HG02642 (cell line): ENCODE data around the gene MAP7D1.

Experiments
- ATAC-seq: cut with Tn5 transposase; IDR thresholded peaks from one replicate; pipeline ENCODE4 v1.9.1; 2021; ENCODE audit warnings: mild to moderate bottlenecking; ENCODE audit not compliant: unreplicated experiment, poor library complexity

MAP7D1 gene

DNA sequence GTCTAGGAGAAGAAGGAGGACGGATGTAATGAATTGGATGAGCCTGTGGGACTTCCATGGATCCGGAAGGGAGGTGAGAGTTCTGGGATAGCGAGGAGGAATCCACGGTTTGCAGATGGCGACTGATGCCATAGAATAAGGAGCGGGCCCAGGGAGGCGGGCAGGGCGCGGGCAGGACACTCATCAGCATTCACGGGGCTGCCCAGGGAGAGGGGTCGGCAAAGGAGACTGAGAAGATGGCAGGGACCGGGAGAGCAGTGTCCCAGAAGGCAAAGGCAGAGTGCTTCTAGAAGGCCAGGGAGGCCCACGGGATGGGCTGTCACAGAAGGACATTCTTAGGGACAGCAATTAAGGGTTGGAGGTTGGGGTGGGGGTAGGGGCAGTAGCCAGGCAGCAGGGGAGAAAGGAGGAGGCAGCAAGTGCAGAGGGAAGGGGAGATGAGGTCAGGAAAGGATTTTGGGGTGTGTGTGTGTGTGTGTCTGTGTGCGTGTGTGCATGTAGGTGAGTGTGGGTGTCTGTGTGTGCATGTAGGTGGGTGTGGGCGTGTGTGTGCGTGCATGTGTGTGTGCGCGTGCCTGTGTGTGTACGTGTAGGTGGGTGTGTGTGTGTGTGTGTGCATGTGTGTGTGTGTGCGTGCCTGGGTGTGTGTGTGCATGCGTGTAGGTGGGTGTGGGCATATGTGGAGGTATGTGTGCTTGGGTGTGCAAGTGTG lies 29.8 kb upstream of the MAP7D1 start:
- ATAC-seq = no peak

DNA sequence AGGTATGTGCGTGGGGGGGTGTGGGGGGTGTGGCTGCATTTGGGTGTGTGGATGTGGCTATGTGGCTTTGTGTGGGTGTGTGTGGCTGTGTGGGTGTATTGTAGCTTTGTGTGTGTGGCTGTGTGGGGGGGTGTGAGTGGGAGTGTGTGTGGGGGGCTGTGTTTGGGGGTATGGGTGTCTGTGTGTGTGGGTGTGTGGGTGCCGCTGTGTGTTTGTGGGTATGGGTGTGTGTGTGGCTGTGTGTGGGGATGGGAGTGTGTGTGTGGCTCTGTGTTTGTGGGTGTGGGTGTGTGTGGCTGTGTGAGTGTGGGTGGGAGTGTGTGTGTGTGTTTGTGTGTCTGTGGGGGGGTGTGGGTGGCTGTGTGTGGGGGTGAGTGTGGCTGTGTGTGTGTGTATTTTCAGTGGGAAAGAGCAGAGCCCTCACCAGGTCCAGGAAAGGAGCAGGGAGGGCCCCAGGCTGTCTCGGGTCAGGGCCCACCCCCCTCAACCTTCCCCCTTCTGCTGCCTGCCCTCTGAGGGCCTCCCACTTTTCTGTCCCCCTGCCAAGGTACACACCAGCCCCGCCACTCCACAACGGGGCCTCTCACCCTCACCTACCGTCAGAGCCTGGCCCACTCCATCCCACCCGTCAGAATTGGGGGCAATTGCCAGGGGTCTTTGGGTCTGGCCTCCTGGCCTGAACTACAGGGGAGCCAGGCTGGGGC lies 29.0 kb upstream of the MAP7D1 start:
- no peak for ATAC-seq

GRCh38 chr1:36128126-36128904 lies 27.6 kb upstream of the MAP7D1 start:
- ATAC-seq = no peak

- no peak for ATAC-seq
Measured at GRCh38 chr1:36128905-36129206, 27.1 kb upstream of the MAP7D1 start.

- no peak for ATAC-seq
Measured at GRCh38 chr1:36132029-36132428, 23.9 kb upstream of the MAP7D1 start.

- no peak for ATAC-seq
Measured at GRCh38 chr1:36133484-36133883, 22.5 kb upstream of the MAP7D1 start.

GRCh38 chr1:36134031-36134430 lies 21.9 kb upstream of the MAP7D1 start:
- no peak for ATAC-seq

DNA sequence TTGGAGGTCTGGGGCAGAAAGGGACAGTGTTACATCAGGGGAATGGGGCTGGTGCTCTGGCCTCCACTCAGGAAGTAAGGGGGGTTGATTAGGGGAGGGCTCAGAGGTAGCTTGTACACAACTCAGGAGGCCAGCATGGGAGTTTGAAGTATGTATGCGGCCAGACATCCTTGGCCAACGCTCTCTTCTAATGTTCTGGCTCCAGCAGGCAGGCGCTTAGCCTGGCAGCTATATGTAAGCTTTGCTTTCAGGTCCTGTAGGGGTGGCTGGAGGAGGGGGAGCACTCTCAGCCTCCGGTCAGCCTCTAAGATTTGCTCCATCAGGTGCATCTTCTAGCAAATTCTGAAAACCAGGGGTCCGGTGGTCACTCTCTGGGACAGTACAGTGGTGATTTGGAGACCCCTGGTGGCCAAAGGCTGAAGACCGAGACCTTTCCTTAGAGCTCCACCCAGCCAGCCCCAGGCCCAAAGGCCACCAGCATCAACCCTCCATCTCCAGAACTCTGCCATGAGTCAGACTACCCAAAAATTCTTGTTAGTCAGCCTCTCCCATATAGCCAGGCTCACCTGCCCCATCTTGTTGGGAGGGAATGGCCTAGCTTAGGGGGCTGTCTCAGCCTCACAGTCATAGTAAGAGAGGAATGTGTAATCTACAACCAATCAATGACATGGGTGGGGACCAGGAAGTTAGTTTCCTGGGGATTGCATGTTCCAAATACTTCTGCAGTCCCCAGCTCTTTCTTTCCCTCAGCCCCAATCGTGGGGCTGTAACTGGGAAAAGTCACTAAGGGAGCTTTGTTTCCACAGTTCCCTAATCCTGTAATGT lies 21.2 kb upstream of the MAP7D1 start:
- no peak for ATAC-seq

- no peak for ATAC-seq
Measured at GRCh38 chr1:36135330-36135667, 20.7 kb upstream of the MAP7D1 start.

- no peak for ATAC-seq
Measured at GRCh38 chr1:36135796-36136195, 20.2 kb upstream of the MAP7D1 start.

DNA sequence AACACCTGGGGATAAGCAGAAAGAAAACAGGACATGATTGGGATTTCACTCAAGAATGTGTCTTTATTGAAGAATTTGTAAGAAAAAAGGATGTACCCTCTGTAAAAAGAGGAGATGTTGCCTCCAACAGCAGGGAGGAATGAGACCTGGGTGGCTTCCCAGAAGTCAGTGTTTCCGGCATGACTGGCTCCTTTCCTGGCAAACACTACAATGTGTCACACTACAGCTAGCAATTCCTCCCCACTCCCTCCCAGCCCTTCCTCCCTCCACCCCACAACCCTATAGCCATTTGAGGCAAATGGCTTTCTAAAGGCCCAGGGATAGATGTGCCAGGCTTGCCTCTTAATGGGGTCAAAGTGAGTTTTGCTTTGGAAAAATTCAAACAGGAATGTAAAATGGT lies 19.4 kb upstream of the MAP7D1 start:
- ATAC-seq = no peak

DNA sequence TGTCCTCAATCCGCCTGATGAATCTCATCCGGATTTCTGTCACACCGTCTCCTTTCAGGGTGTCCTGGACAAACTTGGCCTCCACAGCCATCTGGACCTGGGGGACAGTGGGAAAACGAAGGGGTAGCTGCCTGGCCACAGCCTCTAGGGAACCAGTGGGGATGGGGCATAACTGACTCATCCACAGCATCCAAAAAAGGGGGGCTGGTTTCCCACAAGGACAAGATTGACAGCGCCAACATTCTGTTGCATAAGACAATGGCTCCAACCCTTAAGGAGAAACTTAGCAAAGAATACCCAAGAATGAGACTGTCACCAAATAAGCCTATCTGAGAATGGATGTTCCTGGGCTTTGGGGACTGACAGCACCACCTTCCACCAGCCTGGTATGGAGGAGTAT lies 18.7 kb upstream of the MAP7D1 start:
- no peak for ATAC-seq

- ATAC-seq = no peak
Measured at GRCh38 chr1:36137776-36138175, 18.2 kb upstream of the MAP7D1 start.

DNA sequence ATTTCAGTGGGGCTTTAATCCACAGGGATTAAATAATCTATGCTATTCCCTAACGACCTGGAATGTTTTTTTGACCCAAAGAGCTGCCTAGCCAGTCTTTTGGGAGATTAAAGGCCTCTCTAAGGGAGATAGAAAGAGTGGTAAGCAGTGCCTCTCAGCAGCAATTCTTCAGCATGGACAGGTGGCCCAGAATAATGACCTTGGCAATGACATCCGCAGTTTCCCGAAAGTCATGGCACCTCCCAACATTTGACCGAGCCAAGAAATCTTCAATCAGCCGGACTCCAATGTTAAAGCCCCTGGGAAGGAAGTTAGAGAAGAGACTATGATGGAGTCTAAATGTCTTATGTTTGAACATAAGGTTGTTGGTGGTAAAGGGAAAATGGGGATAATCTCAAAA lies 16.4 kb upstream of the MAP7D1 start:
- ATAC-seq = no peak

GRCh38 chr1:36142121-36142520 lies 13.8 kb upstream of the MAP7D1 start:
- no peak for ATAC-seq

GRCh38 chr1:36143424-36143823 lies 12.5 kb upstream of the MAP7D1 start:
- ATAC-seq = no peak

DNA sequence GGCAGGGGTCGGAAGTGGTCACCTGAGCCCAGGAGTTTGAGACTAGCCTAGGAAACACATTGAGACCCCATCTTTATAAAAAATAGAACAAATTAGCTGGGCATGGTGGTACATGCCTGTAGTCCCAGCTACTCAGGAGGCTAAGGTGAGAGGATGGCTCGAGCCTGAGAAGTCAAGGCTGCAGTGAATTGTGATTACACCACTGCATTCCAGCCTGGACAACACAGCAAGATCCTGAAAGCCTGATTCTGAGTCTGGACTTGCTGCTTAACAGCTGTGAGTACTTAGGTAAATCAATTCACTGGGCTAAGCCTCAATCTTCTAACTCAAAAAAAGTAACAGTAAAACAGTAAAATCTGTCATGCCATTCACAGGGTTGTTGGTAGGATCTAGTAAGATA lies 11.5 kb upstream of the MAP7D1 start:
- ATAC-seq = no peak

DNA sequence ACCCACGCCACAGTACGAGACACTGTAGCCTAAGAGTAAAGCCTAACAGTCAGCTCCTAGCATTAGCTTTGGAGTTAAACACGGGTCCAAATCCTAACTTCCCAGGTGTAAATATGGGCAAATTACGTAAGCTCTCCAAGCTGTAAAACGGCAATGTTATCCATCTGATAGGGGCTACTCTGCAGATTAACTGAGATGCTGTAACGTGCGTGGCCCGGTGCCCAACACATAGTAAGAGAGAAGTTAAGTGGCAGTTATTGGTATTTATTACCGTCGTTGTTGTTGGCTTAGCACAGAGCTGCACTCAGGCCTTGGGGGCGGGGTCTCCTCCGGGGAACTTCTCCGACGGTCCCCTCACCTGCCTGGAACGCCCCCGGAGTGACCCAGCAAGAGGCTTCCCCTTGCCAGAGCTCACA lies 7.1 kb upstream of the MAP7D1 start:
- no peak for ATAC-seq

DNA sequence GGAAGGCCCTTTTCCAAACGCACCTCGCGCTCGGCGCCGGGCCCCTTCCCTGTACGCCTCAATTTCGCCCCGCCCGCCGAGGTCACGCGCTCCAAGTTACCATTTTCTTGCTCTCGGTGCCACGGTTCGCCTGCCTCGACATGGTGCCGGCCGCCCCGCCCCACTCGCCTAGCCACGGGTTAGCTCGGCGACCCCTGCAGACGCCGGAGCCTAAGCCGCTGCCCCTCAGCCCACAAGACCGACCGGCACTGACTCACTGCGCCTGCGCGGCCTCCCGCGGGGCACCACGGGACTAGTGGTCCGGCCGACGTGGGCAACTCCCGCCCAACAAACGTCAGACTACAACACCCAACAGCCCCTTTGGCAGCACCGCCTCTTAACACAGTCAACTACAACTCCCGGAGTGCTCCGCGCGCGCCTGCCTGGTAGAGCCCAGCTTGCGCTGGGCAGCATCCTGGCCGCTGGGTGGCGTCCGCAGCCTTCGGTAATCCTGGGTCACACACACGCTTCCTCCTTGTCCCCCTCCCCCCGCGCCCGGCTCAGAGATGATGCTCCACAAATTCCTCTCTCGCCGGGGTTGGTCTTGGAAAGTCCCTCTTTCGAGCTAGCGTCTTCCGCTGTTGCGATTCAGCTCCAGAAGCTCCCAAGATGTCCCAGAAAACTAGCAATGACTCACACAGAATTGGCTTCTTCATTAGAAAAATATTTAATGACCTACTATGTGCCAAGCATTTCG lies 6.6 kb upstream of the MAP7D1 start, which contains the start of gene TRAPPC3:
Gene TRAPPC3, minus strand, starts transcription at position 250 of the 736 bp plus-strand sequence. Its CDS starts 108 bp downstream, at position 142.
- ATAC-seq = peak; percentile 91

- no peak for ATAC-seq
Measured at GRCh38 chr1:36149973-36150295, 6.0 kb upstream of the MAP7D1 start.
